OCI-LY1 (cell line): Measurements from ENCODE around the gene KRTAP17-1.

Source experiments
- H2AFZ ChIP-seq: fragments of 200-600 bp; sonication (generic), shearing (Covaris generic); 2 replicates; pipeline ENCODE4 v1.6.0; 2014; ENCODE audit warnings: antibody characterized with exemption, mild to moderate bottlenecking, low read length
- H3F3A ChIP-seq: fragments of 200-600 bp; sonication (generic), shearing (Covaris generic); 2 replicates; pipeline ENCODE4 v1.6.0; 2014; ENCODE audit warnings: mild to moderate bottlenecking, antibody characterized with exemption, low read length, moderate library complexity; ENCODE audit not compliant: insufficient read depth
- H3K27ac ChIP-seq: fragments of 200-600 bp; sonication (generic); 2 replicates; pipeline ENCODE4 v1.5.1; 2014; ENCODE audit warnings: low read length, mixed run types, mild to moderate bottlenecking, low read depth; ENCODE audit not compliant: poor library complexity, severe bottlenecking
- H3K27me3 ChIP-seq: fragments of 200-600 bp; sonication (generic); 2 replicates; pipeline ENCODE4 v1.6.0; 2014; ENCODE audit warnings: antibody characterized with exemption, mild to moderate bottlenecking, low read length, moderate library complexity; ENCODE audit not compliant: insufficient read depth
- H3K36me3 ChIP-seq: fragments of 200-600 bp; sonication (generic); 2 replicates; pipeline ENCODE4 v1.6.1; 2014; ENCODE audit warnings: mild to moderate bottlenecking, antibody characterized with exemption, low read length, moderate library complexity, mixed read lengths; ENCODE audit not compliant: insufficient read depth
- H3K4me1 ChIP-seq: fragments of 200-600 bp; sonication (generic); 2 replicates; pipeline ENCODE4 v1.5.1; 2014; ENCODE audit warnings: mild to moderate bottlenecking, low read length, moderate library complexity; ENCODE audit not compliant: insufficient read depth, severe bottlenecking
- H3K4me2 ChIP-seq: fragments of 200-600 bp; sonication (generic), shearing (Covaris generic); 2 replicates; pipeline ENCODE4 v1.6.1; 2014; ENCODE audit warnings: low read length
- H3K4me3 ChIP-seq: fragments of 200-600 bp; sonication (generic); 2 replicates; pipeline ENCODE4 v1.5.1; 2014; ENCODE audit warnings: low read length, low read depth, mild to moderate bottlenecking, mixed read lengths; ENCODE audit not compliant: poor library complexity, severe bottlenecking
- H3K79me2 ChIP-seq: fragments of 200-600 bp; shearing (Covaris generic); 2 replicates; pipeline ENCODE4 v1.6.1; 2016; ENCODE audit warnings: mixed run types, low read length, mixed read lengths; ENCODE audit not compliant: insufficient read depth
- H3K9ac ChIP-seq: fragments of 200-600 bp; sonication (generic), shearing (Covaris generic); 2 replicates; pipeline ENCODE4 v1.6.1; 2014; ENCODE audit warnings: mild to moderate bottlenecking, low read length, mixed read lengths
- H3K9me2 ChIP-seq: fragments of 200-600 bp; sonication (generic), shearing (Covaris generic); 2 replicates; pipeline ENCODE4 v1.6.1; 2014; ENCODE audit warnings: low read depth, mild to moderate bottlenecking, low read length, mixed read lengths
- H3K9me3 ChIP-seq: fragments of 200-600 bp; shearing (Covaris generic); 2 replicates; pipeline ENCODE4 v1.6.1; 2014; ENCODE audit warnings: low read length, mixed read lengths
- H4K20me1 ChIP-seq: fragments of 200-600 bp; sonication (generic), shearing (Covaris generic); 2 replicates; pipeline ENCODE4 v1.6.0; 2016; ENCODE audit warnings: mild to moderate bottlenecking, low read length; ENCODE audit not compliant: insufficient read depth
- CTCF ChIP-seq: fragments of 200-600 bp; sonication (generic), shearing (Covaris generic); IDR thresholded peaks from 2 replicates; pipeline ENCODE4 v1.5.1; 2017; ENCODE audit warnings: mild to moderate bottlenecking, antibody characterized with exemption, low read length, moderate library complexity, mixed read lengths
- EZH2 ChIP-seq: fragments of 200-600 bp; sonication (generic), shearing (Covaris generic); IDR thresholded peaks from 2 replicates; pipeline ENCODE4 v1.8.0; 2017; ENCODE audit warnings: borderline replicate concordance, mixed run types, mild to moderate bottlenecking, antibody characterized with exemption, low read length, moderate library complexity, mixed read lengths

The KRTAP17-1 gene

GRCh38 chr17:41301916-41302901 is 13.3 kb downstream of the KRTAP17-1 start, which contains the start of gene KRTAP29-1:
TSS of gene KRTAP29-1 (minus strand) at chr17:41302851. CDS start at chr17:41302851, 0 bp downstream.
- no peak within 1 kb of the TSS for H3K4me2 ChIP-seq
- no peaks in the 10 kb centered on the region for H3K9me2 ChIP-seq
- no peaks in the 10 kb centered on the region for H3K36me3 ChIP-seq
- no peaks in the 10 kb centered on the region for H3K27me3 ChIP-seq
- H3K9ac ChIP-seq = no peak within 1 kb of the TSS
- TF ChIP-seq EZH2 (no peak), CTCF (no peak)
- H2AFZ ChIP-seq = no peak within 1 kb of the TSS
- H3K9me3 ChIP-seq = no peaks in the 10 kb centered on the region
- no peak within 1 kb of the TSS for H3K27ac ChIP-seq
- no peaks in the 10 kb centered on the region for H3K79me2 ChIP-seq
- H3F3A ChIP-seq = no peaks in the 10 kb centered on the region
- H3K4me1 ChIP-seq = no peaks in the 10 kb centered on the region
- no peaks in the 10 kb centered on the region for H4K20me1 ChIP-seq
- no peak within 1 kb of the TSS for H3K4me3 ChIP-seq

GRCh38 chr17:41301204-41301790 is 14.2 kb downstream of the KRTAP17-1 start:
- Histone ChIP-seq H3K36me3 (no peaks in the 10 kb centered on the region), H4K20me1 (no peaks in the 10 kb centered on the region), H3F3A (no peaks in the 10 kb centered on the region), H2AFZ (no peak overlapping the region), H3K9me3 (no peaks in the 10 kb centered on the region), H3K4me1 (no peaks in the 10 kb centered on the region), H3K79me2 (no peaks in the 10 kb centered on the region), H3K9ac (no peak overlapping the region), H3K27me3 (no peaks in the 10 kb centered on the region), H3K4me2 (no peak overlapping the region), H3K4me3 (no peak overlapping the region), H3K9me2 (no peaks in the 10 kb centered on the region), H3K27ac (no peak overlapping the region)
- TF ChIP-seq CTCF (no peak), EZH2 (no peak)

- Histone ChIP-seq H3K9me2 (no peaks in the 10 kb centered on the region), H3K9ac (no peak overlapping the region), H4K20me1 (no peaks in the 10 kb centered on the region), H3K36me3 (no peaks in the 10 kb centered on the region), H3K4me2 (no peak overlapping the region), H3K4me3 (no peak overlapping the region), H3K4me1 (no peaks in the 10 kb centered on the region), H3K79me2 (no peaks in the 10 kb centered on the region), H3F3A (no peaks in the 10 kb centered on the region), H3K27me3 (no peaks in the 10 kb centered on the region), H3K27ac (no peak overlapping the region), H3K9me3 (no peaks in the 10 kb centered on the region), H2AFZ (no peak overlapping the region)
- TF ChIP-seq CTCF (no peak), EZH2 (no peak)
Measured at GRCh38 chr17:41298458-41299135, 16.9 kb downstream of the KRTAP17-1 start.
